ENCODE data around the gene ZNF280B.
"Not testable (repeated sequence)": the region's sequence is repeated elsewhere in the genome, so short reads cannot be mapped to it uniquely, and the experiment has no call there.

The ZNF280B gene

GRCh38 chr22:22534604-22535415 is 26.3 kb upstream of the ZNF280B start:
- DNase-seq (ENCODE audit: low read depth in 4 of 4, low spot score in 1 of 4) = no peak

DNA sequence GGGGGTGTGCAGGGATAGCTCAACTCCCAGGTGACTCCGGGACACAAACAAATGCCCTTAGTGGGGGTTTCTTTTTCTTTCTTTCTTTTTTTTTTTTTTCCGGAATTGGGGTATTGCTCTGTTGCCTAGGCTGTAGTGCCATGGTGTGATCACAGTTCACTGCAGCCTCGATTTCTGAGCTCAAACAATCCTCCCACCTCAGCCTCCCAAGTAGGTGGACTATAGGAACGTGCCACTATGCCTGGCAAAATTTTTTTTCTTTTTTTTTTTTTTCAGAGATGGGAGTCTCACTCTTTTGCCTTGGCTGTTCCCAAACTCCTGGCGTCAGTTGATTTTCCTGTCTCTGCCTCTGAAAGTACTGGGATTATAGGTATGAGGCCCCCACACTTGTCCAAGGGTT is 25.3 kb upstream of the ZNF280B start:
- DNase-seq (ENCODE audit: low read depth in 4 of 4, low spot score in 1 of 4) = no peak

- DNase-seq (ENCODE audit: low read depth in 4 of 4, low spot score in 1 of 4) = no peak
Observed at GRCh38 chr22:22533417-22533816, 24.9 kb upstream of the ZNF280B start.

DNA sequence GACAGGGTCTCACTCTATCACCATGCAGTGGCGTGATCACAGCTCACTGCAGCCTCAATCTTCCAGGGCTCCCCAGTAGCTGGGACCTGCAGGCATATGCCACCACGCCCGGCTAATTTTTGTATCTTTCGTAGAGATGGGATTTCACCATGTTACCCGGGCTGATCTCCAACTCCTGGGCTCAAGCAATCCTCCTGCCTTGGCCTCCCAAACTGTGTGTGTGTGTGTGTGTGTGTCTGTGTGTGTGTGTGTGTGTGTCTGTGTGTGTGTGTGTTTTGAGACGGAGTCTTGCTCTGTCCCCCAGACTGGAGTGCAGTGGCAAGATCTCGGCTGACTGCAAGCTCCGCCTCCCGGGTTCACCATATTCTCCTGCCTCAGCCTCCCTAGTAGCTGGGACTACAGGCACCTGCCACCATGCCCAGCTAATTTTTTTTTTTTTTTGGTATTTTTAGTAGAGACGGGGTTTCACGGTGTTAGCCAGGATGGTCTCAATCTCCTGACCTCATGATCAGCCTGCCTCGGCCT is 24.1 kb upstream of the ZNF280B start:
- not testable (repeated sequence) for DNase-seq (ENCODE audit: low read depth in 4 of 4, low spot score in 1 of 4)

DNA sequence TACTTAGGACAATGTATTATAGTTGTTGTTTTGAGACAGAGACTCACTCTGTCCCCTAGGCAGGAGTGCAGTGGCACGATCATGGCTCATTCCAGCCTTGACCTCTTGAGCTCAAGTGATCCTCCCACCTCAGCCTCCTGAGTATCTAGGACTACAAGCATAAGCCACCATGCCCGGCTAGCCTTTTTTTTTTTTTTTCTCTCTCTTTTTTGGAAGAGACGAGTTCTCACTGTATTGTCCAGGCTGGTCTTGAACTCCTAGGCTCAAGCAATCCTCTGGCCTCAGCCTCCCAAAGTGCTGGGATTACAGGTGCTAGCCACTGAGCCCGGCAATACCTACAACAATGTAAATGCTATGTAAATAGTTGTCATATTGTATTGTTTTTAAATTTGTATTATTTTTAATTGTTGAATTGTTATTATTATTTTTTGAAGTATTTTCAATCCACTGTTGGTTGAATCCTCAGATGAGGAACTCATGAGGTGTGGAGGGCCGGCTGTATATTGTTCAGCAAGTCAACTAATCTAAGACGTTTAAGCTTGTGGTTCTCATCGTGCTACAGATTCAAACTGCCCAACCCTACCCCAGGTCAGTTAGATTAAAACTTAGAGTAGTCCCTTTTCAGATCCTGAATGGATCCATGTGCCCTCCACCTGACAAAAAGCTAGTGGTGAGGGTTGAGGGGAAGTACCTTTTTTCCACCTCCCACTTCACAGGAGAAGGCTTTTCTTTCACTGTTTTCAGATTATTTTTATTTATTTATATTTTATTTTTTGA is 23.4 kb upstream of the ZNF280B start:
- DNase-seq (ENCODE audit: low read depth in 4 of 4, low spot score in 1 of 4) = no peak

GRCh38 chr22:22528780-22529179 is 20.2 kb upstream of the ZNF280B start:
- DNase-seq (ENCODE audit: low read depth in 4 of 4, low spot score in 1 of 4) = no peak

DNA sequence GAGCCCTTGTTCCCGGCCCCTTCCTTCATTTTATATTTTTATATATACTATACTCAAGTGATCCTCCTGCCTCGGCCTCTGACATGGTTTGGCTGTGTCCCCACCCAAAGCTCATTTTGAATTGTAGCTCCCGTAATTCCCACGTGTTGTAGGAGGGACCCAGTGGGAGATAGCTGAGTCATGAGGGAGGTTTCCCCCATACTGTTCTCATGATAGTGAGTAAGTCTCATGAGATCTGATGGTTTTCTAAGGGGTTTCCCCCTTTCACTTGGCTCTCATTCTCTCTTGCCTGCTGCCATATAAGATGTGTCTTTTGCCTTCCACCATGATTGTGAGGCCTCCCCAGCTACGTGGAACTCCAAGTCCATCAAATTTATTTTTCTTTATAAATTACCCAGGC is 18.8 kb upstream of the ZNF280B start:
- no peak for DNase-seq (ENCODE audit: low read depth in 4 of 4, low spot score in 1 of 4)

DNA sequence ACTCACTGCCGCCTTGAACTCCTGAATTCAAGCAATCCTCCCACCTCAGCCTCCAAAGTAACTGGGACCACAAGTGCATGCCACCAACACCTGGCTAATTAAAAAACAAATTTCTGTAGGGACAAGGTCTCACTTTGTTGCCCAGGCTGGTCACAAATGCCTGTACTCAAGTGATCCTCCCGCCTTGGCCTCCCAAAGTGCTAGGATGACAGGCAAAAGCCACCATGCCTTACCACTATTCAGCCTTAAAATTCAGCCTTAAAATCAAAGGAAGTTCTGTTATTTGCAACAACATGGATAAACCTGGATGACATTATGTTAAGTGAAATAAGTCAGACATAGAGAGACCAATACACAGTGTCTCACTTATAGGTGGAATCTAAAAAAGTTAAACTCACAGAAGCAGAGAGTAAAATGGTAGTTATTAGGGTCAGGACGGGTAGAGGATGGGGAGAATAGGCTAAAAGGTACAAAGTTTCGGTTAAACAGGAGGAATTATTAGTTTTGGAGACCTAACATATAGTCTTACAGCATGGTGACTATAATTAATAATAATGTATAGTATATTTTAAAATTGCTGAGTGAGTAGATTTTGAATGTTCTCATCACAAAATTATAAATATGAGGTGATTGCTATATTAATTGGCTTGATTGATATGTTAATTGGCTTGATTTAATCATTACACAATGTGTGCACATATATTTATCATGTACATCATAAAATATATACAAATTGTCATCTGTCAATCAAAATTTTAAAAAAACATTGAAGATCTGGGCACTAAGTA is 17.8 kb upstream of the ZNF280B start:
- DNase-seq (ENCODE audit: low read depth in 4 of 4, low spot score in 1 of 4) = no peak

DNA sequence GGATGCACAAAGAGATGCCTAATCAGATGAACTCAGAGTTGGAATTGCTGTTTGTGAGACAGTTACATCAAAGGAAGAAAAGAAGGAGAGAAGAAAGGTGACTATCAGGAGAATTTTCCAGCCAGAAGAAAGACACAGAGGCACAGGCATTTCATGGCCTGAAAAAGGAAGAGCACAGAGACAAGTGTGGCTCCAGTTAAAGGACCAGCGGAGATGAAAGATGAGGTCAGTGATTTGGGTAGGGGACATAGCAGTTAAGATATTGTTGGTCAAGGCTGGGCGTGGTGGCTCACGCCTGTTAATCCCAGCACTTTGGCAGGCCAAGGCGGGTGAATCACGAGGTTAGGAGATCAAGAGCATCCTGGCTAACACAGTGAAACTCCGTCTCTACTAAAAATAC is 15.0 kb upstream of the ZNF280B start:
- DNase-seq (ENCODE audit: low read depth in 4 of 4, low spot score in 1 of 4) = no peak

DNA sequence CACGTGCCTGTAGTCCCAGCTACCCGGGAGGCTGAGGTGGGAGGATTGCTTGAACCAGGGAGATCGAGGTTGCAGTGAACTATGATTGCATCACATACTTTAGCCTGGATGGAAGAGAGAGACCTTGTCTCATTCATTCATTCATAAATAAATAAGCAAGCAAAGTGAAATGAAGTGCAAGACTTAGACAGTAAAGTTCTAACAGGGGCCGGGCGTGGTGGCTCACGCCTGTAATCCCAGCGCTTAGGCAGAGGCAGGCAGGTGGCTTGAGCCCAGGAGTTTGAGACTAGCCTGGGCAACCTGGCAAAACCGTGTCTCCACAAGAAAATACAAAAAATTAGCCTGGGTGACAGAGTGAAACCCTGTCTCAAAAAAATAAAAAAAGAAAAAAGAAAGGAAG is 13.1 kb upstream of the ZNF280B start:
- DNase-seq (ENCODE audit: low read depth in 4 of 4, low spot score in 1 of 4) = no peak

DNA sequence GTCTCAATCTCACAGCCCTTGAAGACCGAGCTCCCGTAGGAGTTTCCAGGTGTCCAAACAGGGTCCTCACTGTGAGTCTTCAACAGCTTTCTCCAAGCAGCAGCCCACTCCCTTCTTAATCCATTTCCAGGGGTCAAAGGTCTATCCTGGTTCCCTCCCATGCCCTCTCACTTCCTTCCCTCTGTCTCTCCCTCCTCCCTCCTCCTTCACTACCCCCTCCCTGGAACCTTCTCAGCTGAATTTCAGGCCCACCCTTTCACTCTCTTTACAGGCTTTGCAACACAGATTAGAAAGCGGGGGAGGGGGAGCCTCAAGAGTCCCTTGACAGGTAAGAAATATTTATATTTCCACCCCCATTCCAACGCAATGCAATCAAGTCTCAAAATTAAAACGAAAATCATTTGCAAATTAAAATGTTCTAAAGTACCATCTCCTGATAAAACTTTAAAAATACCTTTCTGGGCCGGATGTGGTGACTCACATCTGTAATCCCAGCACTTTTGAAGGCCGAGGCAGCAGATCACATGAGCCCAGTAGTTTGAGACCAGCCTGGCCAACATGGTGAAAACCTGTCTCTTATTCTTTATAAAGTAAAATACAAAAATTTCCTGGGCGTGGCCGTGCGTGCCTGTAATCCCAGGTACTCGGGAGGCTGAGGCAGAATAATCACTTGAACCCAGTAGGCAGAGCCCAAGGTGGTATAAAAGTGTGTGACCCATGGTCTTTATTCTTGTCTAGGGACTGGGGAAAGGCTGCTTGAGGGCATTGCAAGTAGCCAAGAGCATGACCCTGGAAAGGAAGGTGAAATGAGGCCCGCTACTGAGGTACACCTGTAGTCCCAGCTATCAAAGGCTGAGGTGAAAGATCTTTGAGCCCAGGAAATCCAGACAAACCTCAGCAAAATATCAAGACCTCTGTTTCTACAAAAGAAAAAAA is 12.4 kb upstream of the ZNF280B start:
- no peak for DNase-seq (ENCODE audit: low read depth in 4 of 4, low spot score in 1 of 4)

GRCh38 chr22:22520020-22520656 is 11.6 kb upstream of the ZNF280B start, which contains the start of gene ZNF280A:
TSS of gene ZNF280A (minus strand) at chr22:22520270. CDS start at chr22:22515630, 4,640 bp downstream.
- no peak for DNase-seq (ENCODE audit: low read depth in 4 of 4, low spot score in 1 of 4)

- no peak for DNase-seq (ENCODE audit: low read depth in 4 of 4, low spot score in 1 of 4)
Observed at GRCh38 chr22:22519591-22519990, 11.0 kb upstream of the ZNF280B start.

GRCh38 chr22:22516992-22517391 is 8.4 kb upstream of the ZNF280B start:
- no peak for DNase-seq (ENCODE audit: low read depth in 4 of 4, low spot score in 1 of 4)

- no peak for DNase-seq (ENCODE audit: low read depth in 4 of 4, low spot score in 1 of 4)
Observed at GRCh38 chr22:22515890-22516289, 7.3 kb upstream of the ZNF280B start.

- DNase-seq (ENCODE audit: low read depth in 4 of 4, low spot score in 1 of 4) = not testable (repeated sequence)
Observed at GRCh38 chr22:22514431-22514830, 5.9 kb upstream of the ZNF280B start.

- DNase-seq (ENCODE audit: low read depth in 4 of 4, low spot score in 1 of 4) = no peak
Observed at GRCh38 chr22:22513619-22514018, 5.1 kb upstream of the ZNF280B start.

- DNase-seq (ENCODE audit: low read depth in 4 of 4, low spot score in 1 of 4) = no peak
Observed at GRCh38 chr22:22512951-22513350, 4.4 kb upstream of the ZNF280B start.

DNA sequence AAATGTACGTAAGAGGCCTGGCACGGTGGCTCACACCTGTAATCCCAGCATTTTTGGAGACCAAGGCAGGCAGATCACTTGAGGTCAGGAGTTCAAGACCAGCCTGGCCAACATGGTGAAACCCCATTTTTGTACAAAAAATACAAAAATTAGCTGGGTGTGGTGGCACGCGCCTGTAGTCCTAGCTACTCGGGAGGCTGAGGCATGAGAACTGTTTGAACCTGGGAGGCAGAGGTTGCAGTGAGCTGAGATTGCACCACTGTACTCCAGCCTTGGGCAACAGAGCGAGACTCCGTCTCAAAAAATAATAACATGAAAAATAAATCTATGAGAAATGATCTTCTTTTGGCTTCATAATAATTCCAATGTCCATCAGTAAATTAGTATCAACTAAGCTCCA is 2.3 kb upstream of the ZNF280B start:
- not testable (repeated sequence) for DNase-seq (ENCODE audit: low read depth in 4 of 4, low spot score in 1 of 4)

- DNase-seq (ENCODE audit: low read depth in 4 of 4, low spot score in 1 of 4) = not testable (repeated sequence)
Observed at GRCh38 chr22:22509912-22510311, 1.4 kb upstream of the ZNF280B start.

Measured in stimulated activated CD4-positive, alpha-beta T cell treated with anti-CD3 and anti-CD28 coated beads, Interleukin-1b, Interleukin-23, amount 100 ng/mL, for 24 hours (primary cell).